ENCODE measurements around the gene TRAPPC12.
"Not testable (repeated sequence)": the region's sequence is repeated elsewhere in the genome, so short reads cannot be mapped to it uniquely, and the experiment has no call there.

TRAPPC12 gene

DNA sequence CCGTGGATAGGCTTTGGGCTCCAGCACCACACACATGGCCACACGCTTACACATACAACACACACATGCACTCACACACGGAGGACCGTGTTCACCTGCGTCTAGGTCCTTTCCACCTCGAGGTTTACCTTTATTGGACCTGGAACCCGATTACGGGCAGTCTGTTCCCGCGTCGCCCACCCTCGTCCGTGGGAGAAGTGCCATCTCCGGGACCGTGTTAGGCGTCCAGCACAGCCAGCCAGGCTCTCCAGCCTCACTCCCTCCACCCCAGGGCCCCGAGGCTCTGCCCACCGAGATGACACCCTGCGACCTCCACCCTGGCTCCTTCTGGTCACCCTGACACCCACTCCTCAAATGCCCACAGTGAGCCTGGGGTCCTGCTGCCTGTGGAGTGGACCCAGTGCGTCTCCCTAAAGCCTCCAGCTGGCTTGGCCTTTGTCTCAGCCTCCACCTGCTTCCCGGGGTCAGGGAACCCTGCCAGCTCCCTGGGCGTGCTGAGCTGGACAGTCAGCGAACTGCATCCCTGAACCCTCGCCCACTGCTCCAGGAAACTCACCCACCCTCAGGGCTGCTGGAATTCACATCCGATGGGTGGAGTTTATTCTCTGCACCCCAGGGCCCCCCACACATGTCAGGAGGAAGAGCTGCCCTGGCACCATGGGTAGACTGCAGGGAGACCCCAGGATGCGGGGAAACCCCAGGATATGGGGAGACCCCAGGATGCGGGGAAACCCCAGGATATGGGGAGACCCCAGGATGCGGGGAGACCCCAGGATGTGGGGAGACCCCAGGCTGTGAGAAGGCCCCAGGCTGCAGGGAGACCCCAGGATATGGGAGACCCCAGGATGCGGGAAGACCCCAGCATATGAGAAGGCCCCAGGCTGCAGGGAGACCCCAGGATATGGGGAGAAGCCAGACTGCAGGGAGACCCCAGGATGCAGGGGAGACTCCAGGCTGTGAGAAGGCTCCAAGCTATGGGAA is 106.8 kb downstream of the TRAPPC12 start:
- no peak for DNase-seq (ENCODE audit: low read depth in 2 of 2)

DNA sequence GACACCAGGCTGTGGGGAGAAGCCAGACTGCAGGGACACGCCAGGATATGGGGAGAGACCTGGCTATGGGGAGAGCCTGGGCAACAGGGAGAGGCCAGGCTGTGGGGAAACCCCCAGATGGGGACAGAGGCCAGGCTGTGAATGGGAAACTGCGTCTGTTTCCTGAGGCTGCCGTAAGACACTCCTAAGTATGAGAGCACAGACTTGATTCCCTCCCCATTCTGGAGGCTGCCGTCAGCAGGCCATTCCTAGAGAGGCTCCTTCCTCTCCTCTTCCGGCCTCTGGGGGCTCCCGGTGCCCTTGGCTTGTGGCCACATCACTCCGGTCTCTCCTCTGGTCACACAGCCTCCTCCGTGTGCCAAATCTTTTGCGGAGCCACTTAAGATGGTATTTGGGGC is 107.5 kb downstream of the TRAPPC12 start:
- DNase-seq (ENCODE audit: low read depth in 2 of 2) = no peak

DNA sequence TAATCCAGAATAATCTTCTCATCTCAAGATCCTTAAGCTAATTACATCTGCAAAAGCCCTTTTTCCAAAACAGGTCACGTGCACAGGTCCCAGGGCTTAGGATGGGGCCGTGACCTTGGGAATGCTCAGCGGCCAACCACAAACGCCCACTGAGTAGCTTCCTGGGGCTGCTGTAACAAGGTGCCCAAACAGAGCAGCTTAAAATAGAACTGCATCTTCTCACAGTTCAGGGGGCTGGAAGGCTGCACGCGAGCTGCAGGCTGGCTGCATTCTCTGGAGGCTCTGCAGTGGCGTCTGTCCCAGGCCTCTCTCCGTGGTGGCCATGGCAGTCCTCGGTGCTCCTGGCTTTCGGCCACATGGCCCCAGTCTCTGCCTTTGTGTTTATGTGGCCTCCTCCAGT is 107.9 kb downstream of the TRAPPC12 start:
- no peak for DNase-seq (ENCODE audit: low read depth in 2 of 2)

DNA sequence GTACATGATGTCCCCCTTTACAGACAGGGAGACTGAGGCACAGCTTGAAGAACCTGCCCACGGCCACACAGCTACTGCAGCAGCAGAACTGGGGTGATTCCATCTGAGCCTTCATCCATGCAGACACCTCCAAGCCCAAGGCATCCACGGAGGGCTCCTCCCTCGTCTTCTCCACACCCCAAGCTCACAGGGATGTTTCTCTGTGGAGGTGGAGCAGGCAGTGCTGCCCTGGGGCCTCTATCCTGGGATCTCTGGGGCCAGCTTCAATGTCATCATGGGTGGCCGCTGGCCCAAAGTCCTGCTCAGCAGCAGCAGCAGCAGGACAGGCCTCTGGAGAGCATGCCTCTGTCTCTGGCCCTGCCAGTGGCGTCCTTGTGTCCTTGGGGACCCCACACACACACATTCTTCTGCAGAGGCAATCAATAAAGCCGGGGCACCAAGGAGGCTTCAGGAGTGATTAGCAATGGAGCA is 108.6 kb downstream of the TRAPPC12 start:
- no peak for DNase-seq (ENCODE audit: low read depth in 2 of 2)

DNA sequence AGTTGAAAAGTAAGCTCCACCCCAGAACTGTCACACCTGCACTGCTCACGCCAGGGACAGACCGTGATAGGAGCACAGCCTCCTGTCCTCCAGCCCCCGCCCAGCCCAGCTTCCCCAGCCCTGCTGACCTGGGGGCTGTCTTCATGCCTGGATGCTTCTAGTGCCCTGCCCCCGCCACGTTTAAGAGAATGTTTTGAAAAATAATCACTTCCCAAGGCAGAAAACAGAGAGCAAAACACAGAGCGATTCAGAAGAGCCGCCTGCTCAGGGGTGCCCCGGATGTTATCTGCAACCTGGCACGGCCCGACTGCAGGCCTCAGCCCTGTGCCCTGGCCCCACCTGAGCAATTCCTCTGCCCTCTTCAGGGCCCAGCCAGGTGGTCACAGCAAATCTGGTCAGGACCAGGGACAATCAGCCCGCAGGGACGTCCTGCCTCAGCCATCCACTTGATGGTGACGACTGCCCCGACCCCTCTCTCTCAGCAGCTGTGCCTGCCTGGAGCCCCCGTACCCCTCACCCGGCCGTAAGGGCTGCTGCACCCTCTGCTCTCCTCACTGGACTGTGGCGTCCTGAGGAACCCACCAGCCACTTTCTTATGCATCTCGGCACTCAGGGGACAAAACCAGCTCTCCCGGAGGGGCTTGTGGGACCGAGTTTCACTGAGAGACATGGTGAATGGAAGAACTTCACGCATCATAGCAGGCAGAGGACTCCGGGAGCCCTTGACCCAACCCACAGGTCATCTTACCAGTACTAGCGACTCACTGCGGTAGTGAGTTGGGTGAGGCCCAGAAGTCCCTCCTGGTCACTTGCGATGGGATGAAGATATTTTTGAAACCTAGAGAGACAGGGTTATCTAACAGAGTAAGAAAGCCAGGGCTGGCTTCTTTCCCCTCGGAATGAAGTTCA is 109.6 kb downstream of the TRAPPC12 start:
- DNase-seq (ENCODE audit: low read depth in 2 of 2) = no peak

DNA sequence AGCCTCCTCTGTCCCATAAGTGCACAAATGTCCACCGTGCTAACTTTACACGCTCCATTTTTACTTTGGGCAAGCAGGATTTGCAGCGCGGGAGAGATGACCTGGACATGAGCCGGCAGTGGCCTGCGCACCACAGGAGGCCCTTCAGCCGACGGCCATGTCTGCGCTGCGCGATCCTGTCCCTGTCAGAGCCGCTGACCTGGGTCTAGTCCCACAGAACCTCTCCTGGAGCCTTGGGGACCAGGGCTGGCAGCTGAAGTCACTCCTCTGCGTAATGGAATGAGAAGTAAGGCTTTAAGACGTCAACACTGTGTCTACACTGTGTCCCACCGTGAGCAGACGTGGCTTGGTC is 110.2 kb downstream of the TRAPPC12 start:
- DNase-seq (ENCODE audit: low read depth in 2 of 2) = no peak

DNA sequence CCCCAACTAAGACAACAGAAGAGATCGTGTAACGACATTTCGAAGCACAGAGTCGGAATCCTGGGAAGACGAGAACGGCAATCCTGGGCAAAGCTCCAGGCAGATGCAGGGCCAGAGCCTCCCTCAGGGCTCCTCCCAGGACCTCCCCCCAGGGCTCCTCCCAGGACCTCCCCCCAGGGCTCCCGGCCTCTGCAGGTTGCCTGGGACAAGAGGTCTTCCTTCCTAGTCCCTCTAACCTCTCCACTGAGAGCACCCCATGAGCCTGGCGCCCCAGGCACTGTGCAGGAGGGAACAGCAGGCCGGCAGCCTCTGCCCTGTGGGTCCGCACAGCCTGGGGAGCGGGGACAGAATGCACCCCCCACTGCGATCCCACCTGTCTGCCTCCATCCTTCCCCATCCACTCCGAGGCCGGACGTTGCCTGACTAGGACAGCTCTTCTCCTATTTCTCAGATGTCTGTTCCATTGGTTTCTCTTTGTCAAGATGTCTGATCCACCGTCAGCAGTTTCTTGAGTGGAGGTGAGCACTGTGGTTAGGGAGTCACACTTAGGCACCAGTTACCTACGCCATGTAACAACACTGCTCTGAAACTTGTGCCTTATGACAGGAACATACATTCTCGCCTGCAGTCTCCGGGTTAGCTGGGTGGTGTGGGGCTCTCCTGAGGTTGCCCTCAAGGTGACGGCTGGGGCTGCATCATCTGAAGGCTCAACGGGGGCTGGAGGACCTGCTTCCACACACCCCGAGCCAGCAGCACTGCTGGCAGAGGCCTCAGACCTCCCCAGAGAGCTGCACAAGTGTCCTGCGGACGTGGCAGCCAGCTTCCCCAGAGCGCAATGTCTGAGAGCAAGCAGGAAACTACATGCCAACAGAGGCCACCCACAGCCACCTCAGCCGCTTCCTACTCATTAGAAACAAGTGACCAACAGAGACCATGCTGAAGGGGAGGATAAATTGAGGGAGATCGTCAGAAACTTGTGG is 111.0 kb downstream of the TRAPPC12 start:
- no peak for DNase-seq (ENCODE audit: low read depth in 2 of 2)

DNA sequence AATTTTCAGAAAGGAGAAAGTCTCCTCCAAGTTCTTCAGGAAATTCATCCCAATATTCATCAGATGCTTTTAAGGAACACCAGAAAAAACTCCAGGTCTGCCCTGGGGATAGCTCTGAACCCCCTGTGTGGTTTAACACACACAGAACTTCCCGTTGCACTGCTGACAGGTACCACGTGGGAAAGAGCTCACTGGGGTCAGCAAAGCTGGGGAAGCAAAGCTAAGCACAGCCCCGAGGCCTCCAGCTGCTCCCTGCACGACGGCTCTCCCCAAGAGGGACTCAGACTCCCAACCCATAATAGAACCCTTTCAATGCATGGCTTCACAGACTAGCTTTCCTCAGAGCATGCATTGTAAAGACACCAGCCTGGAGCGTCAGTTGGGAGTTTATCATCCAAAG is 111.8 kb downstream of the TRAPPC12 start:
- DNase-seq (ENCODE audit: low read depth in 2 of 2) = no peak

DNA sequence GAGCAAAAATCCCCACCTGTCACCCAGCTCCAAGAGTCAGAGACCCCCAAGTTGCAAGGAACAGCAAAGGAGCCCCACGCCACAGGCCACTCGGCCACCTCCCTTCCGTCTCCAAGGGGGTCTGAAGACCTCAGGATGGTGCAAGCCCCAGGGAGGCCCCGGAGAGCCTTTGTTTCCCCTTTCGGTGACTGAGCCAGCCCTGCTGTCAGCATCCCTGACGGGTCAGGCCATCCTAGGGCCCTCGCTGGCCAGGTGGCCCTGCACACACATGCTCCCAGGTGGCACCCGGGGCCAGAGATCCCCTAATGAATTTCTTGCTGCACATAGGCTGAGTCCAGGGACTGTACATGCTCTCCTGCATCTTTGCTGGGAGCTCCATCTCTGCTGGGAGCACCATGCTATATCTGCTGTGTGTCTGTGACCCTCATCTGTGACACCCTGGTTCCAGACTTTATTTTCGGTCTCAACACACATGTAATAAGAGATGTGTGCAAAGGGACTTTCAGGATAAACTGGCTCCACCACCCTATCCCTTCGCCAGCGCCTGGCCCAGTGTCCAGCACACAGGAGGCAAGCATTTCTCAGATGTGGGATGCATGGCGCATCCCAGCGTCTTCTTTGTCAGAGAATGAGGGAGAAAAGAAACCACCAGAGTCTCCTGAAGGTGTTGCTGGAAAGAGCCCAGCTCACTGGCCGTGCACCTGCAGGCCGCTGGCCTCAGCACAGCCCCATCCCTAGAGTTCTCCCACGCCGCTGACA is 112.4 kb downstream of the TRAPPC12 start:
- no peak for DNase-seq (ENCODE audit: low read depth in 2 of 2)

DNA sequence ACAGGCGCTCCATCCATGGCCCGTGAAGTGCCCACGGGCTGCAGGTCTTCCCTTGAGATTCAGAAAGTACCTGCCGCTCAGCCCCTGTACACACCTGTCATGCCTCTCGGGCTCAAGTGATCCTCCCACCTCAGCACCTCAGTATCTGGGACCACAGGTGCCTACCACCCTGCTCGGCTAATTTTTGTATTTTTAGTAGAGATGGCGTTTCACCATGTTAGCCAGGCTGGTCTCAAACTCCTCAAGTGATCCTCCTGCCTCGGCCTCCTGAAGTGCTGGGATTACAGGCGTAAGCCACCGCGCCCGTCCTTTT is 112.9 kb downstream of the TRAPPC12 start:
- not testable (repeated sequence) for DNase-seq (ENCODE audit: low read depth in 2 of 2)

DNA sequence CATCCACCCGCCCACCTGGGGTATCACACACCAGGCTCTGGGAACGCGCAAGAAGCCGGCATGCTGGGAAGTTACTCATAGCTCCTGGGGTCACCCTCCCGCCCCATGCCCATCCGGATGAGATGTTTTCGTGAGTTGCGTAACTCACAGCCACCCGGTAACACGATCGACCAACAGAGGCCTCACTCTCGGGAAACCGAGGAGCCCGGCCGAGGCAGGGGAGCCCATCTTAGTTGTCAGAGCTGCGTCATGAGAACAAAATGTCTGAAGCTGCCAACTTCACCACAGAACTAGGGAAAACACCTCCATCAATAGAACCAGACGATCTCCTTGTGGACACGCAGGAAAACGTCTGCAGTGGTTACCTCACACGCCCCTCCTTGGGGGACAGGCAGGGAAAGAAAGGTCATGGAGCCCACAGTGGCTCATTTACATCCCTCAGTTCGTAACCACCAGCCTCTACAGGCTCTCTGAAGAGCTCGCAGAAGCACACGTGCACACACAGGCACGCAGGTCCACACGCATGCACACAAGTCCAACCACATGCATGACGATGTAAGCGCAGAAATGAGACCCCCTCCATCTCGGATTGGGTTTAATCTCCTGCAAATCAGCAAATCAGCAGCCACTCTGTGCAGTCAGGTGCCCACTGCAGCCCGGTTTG is 113.6 kb downstream of the TRAPPC12 start:
- no peak for DNase-seq (ENCODE audit: low read depth in 2 of 2)

DNA sequence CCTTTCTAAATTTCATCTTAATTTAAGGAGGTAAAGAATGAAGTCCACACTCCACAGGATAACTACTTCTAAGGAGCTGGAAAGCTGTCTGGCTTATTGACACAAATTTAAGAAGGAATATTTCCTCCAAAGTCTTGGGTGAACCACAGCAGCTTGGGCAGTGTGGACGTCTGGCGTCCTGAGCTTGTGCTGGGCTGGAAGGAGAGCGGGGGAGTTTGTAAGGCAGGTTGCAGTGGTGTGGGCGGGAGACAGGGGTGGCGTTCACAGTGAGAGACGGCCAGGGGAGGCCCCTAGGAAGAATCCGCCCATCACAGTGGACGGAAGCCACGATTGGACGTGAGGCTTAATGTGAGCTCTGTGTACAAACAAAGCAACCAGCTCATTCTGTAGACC is 114.1 kb downstream of the TRAPPC12 start:
- no peak for DNase-seq (ENCODE audit: low read depth in 2 of 2)

DNA sequence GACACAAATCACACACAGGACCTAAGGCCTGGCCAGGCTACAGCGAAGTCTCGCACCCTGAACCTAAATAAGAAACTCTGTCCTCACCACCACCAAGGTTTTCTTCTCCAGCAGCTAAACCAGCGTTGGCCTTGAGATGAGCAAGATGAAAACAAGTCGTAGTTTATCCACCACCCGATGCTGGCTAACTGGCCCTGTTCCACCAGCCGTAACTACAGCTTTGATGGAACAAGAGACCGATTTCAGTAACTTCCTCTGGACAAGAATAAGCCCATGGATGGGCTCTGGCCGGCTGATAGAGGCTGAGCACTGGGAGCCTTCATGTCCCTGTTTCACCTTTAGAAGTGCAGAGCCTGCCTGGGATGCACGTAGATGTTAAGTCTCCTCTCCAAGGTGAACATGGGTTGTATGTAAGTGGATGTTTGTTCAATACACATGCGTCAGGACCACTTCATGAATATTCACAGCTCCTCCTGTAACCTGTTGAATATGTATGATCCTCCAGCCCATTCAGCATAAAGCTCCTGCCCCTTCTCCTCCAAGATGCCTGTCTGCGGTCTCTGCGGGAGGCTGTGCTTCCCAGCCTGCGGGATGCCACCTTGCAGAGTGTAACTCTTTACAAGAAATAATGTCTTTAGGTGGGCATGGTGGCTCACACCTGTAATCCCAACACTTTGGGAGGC is 115.6 kb downstream of the TRAPPC12 start:
- DNase-seq (ENCODE audit: low read depth in 2 of 2) = no peak

DNA sequence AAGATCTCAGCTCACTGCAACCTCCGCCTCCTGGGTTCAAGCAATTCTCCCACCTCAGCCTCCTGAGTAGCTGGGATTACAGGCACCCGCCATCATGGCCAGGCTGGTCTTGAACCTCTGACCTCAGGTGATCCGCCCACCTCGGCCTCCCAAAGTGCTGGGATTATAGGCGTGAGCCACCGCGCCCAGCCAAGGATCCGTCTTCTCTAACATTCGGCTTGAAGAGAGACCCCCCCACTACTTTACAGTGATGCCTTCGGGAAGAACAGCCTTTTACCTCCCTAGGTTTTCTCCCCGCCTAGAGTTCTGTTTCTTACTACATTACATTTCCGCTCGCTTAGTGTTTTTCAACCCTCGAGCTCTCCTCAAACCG is 117.2 kb downstream of the TRAPPC12 start:
- not testable (repeated sequence) for DNase-seq (ENCODE audit: low read depth in 2 of 2)

DNA sequence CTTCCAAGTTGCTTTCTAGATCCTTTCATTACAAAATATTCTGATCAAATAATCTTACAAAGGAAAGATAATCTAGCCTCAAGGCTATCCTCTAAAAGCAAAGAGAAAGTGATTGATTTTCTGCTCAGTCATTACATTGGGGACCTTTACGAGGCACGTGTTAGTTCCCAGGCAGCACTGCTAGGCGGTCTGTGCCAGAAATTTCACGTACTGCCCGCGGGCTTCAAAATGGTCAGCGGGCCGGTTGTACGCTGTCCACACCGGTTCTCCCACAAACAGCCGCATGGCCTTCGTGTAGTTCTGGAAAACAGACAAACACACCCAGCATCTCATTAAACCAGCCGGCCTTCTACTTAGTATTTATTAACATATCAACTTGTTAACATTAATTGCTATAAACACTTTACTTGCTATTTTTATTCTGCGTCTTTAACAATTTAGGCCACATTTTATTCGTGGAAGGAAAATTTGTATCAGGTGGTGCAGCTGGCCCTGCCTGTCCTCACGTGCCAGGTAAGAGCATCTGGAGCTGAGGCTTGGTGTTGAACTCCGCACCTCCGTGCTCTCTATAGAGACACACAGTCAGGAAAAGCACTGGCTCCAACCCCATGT is 119.4 kb downstream of the TRAPPC12 start:
- no peak for DNase-seq (ENCODE audit: low read depth in 2 of 2)

DNA sequence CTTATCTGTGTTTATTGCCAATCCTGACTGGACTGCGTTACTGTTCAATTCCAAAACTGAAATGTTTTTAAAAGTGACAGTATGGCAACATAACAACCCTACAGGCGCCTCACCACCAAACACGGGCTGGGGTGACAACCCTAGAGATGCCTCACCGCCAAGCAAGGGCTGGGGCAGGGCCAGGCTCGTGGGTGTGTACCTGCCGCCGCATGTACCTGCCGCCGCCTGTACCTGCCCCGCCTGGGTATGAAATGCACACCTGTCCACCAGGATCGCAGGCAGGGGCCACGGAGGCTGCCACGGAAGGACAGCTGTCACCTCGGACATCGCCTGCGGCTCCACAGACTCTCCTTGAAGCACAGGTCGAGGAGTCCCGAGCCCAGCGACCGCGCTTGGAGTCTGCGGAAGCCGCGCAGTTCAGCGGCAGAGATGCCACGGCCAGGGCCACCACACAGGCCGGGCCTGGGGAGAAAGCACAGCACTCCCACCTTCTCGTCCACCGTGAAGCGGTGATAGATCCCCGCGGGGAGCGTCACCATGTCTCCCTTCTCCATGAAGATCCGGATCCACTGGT is 120.9 kb downstream of the TRAPPC12 start:
- DNase-seq (ENCODE audit: low read depth in 2 of 2) = no peak

DNA sequence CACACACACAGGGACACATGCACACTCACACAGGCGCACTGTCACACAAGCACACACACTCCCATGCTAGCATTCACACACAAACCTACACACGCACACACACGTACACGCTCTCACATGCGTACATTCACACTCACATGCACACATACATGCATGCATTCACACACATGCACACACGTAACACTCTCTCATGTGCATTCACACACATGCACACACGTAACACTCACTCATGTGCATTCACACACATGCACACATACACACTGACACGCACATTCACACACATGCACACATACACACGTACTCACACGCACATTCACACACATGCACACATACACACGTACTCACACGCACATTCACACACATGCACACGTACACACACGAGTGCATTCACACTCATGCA is 123.6 kb downstream of the TRAPPC12 start:
- DNase-seq (ENCODE audit: low read depth in 2 of 2) = no peak

DNA sequence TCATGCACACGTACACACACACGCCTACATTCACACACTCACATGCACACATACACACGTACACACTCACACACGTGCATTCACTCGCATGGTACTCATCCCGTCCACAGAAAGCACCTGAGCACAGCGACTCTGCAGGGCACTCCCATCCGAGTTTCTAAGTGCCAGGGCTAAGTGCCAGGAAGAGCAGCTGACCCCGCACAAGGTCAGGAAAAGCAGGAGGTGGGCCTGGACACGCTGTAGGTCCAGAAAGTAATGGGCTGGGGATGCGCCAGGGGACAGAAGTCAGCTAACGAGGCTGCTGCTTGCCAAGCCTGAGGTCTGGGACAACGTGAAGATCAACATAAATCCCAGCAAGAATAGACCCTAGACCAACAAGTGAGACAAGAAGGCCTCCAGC is 124.0 kb downstream of the TRAPPC12 start:
- no peak for DNase-seq (ENCODE audit: low read depth in 2 of 2)

DNA sequence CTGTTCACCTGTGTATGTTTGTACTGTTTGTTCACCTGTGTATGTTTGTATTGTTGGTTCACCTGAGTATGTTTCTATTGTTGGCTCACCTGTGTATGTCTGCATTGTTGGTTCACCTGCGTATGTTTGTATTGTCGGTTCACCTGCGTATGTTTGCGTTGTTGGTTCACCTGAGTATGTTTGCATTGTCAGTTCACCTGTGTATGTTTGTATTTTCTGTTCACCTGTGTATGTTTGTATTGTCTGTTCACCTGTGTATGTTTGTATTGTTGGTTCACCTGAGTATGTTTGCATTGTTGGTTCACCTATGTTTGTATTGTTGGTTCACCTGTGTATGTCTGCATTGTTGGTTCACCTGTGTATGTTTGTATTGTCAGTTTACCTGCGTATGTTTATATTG is 125.2 kb downstream of the TRAPPC12 start:
- DNase-seq (ENCODE audit: low read depth in 2 of 2) = no peak

Measured in stimulated activated CD4-positive, alpha-beta T cell treated with anti-CD3 and anti-CD28 coated beads, Interleukin-12 subunit alpha, Interleukin-12 subunit beta, amount 100 ng/mL, for 24 hours (primary cell).